Mesenchymal stem cell (in vitro differentiated cells and primary cell): Measurements from ENCODE around the gene CARD10.

Experiments used
- DNase-seq: peaks from one replicate; pipeline ENCODE4 v3.0.0-alpha.2; 2013
- H2AFZ ChIP-seq: one replicate; pipeline ENCODE4 v1.6.1; 2013; ENCODE audit warnings: low read depth, mild to moderate bottlenecking, control low read depth, inconsistent platforms, low read length, moderate library complexity
- H2AK5ac ChIP-seq: 2 replicates; pipeline ENCODE4 v1.6.1; 2013; ENCODE audit warnings: low read length, moderate library complexity, mild to moderate bottlenecking, inconsistent platforms; ENCODE audit not compliant: severe bottlenecking
- H2BK120ac ChIP-seq: one replicate; pipeline ENCODE4 v1.6.1; 2013; ENCODE audit warnings: low read depth, mild to moderate bottlenecking, inconsistent platforms, low read length, moderate library complexity
- H2BK12ac ChIP-seq, 2 experiments: one replicate each; pipeline ENCODE4 v1.6.1; 2013; ENCODE audit warnings: inconsistent platforms in 2 of 2, low read length in 2 of 2, mild to moderate bottlenecking in 2 of 2, moderate library complexity in 2 of 2, control low read depth in 1 of 2
- H2BK15ac ChIP-seq: one replicate; pipeline ENCODE4 v1.6.1; 2013; ENCODE audit warnings: mild to moderate bottlenecking, low read depth, inconsistent platforms; ENCODE audit not compliant: poor library complexity, severe bottlenecking
- H2BK5ac ChIP-seq: 2 replicates; pipeline ENCODE4 v1.6.1; 2013; ENCODE audit warnings: low read depth, mild to moderate bottlenecking, low read length, control low read depth, inconsistent platforms; ENCODE audit not compliant: poor library complexity, severe bottlenecking
- H3K14ac ChIP-seq, 2 experiments: one replicate each; pipeline ENCODE4 v1.6.1; 2013; ENCODE audit warnings: inconsistent platforms in 2 of 2, low read length in 2 of 2, control low read depth in 1 of 2, mild to moderate bottlenecking in 1 of 2, moderate library complexity in 1 of 2
- H3K18ac ChIP-seq, 2 experiments: one replicate each; pipeline ENCODE4 v1.6.1; 2013; ENCODE audit warnings: inconsistent platforms in 2 of 2, low read length in 2 of 2, control low read depth in 1 of 2, low read depth in 1 of 2, mild to moderate bottlenecking in 1 of 2
- H3K23ac ChIP-seq, 2 experiments: one replicate each; pipeline ENCODE4 v1.6.1; 2013; ENCODE audit warnings: inconsistent platforms in 2 of 2, low read length in 2 of 2, mild to moderate bottlenecking in 2 of 2, moderate library complexity in 2 of 2, control low read depth in 1 of 2
- H3K27ac ChIP-seq: 2 replicates; pipeline ENCODE4 v1.5.1; 2013; ENCODE audit warnings: mild to moderate bottlenecking, moderate library complexity, low read length, control low read depth, inconsistent platforms; ENCODE audit not compliant: poor library complexity, severe bottlenecking
- H3K27me3 ChIP-seq, 2 experiments: 2 replicates each; pipeline versions ENCODE4 v1.6.1 to v1.7.0; 2013; ENCODE audit warnings: low read length in 2 of 2, mild to moderate bottlenecking in 2 of 2, moderate library complexity in 2 of 2, control low read depth in 1 of 2, inconsistent platforms in 1 of 2; ENCODE audit not compliant: control insufficient read depth in 1 of 2, insufficient read depth in 1 of 2
- H3K36me3 ChIP-seq, 2 experiments: 2 replicates each; pipeline versions ENCODE4 v1.6.1 to v1.7.0; 2013; ENCODE audit warnings: low read length in 2 of 2, control low read depth in 1 of 2, inconsistent platforms in 1 of 2, low read depth in 1 of 2, mild to moderate bottlenecking in 1 of 2; ENCODE audit not compliant: insufficient read depth in 2 of 2, control insufficient read depth in 1 of 2
- H3K4ac ChIP-seq, 2 experiments: one replicate each; pipeline ENCODE4 v1.6.1; 2013; ENCODE audit warnings: inconsistent platforms in 2 of 2, low read length in 2 of 2, mild to moderate bottlenecking in 2 of 2, moderate library complexity in 2 of 2, control low read depth in 1 of 2, low read depth in 1 of 2
- H3K4me1 ChIP-seq: 2 replicates; pipeline ENCODE4 v1.6.1; 2013; ENCODE audit warnings: low read depth, low read length, control low read depth; ENCODE audit not compliant: control insufficient read depth, insufficient read depth
- H3K4me2 ChIP-seq: 2 replicates; pipeline ENCODE4 v1.6.1; 2013; ENCODE audit warnings: low read length, mild to moderate bottlenecking, inconsistent platforms; ENCODE audit not compliant: poor library complexity, severe bottlenecking
- H3K4me3 ChIP-seq, 2 experiments: 2 replicates each; pipeline versions ENCODE4 v1.5.1 to v1.7.0; 2013; ENCODE audit warnings: low read length in 2 of 2, mild to moderate bottlenecking in 2 of 2, control low read depth in 1 of 2, low read depth in 1 of 2; ENCODE audit not compliant: insufficient read depth in 1 of 2
- H3K79me1 ChIP-seq: replicated peaks from 2 replicates; pipeline ENCODE4 v1.6.1; 2013; ENCODE audit warnings: mild to moderate bottlenecking, control low read depth, low read length, inconsistent platforms; ENCODE audit not compliant: poor library complexity, severe bottlenecking
- H3K9ac ChIP-seq: 2 replicates; pipeline ENCODE4 v1.7.0; 2013; ENCODE audit warnings: mild to moderate bottlenecking, low read length, moderate library complexity
- H3K9me3 ChIP-seq: 2 replicates; pipeline ENCODE4 v1.7.0; 2013; ENCODE audit warnings: mild to moderate bottlenecking, low read length; ENCODE audit not compliant: control insufficient read depth
- H4K8ac ChIP-seq: one replicate; pipeline ENCODE4 v1.6.1; 2013; ENCODE audit warnings: inconsistent platforms, mild to moderate bottlenecking, low read length, moderate library complexity
- H4K91ac ChIP-seq: one replicate; pipeline ENCODE4 v1.6.1; 2013; ENCODE audit warnings: mild to moderate bottlenecking, low read length, inconsistent platforms
- WGBS: methylation state at CpG from one replicate; pipeline ENCODE4 v1.1.7; 2013; ENCODE audit warnings: mixed read lengths; 5-methylcytosine and 5-hydroxymethylcytosine counted together

CARD10 gene

GRCh38 chr22:37487571-37487970 lies 31.6 kb downstream of the CARD10 start:
- Histone ChIP-seq H3K4ac (no peak overlapping the region), H3K14ac (no peak overlapping the region), H3K79me1 (peaks cover 10% of the 10 kb centered on the region), H3K18ac (no peak overlapping the region), H4K91ac (no peak overlapping the region), H3K27ac (no peak overlapping the region), H2BK120ac (no peak overlapping the region), H3K36me3 (peaks cover 17 to 43% of the 10 kb centered on the region in 2 experiments), H3K9ac (no peak overlapping the region), H3K4me3 (no peak overlapping the region), H3K4me1 (peaks cover 25% of the 10 kb centered on the region), H3K23ac (no peak overlapping the region), H2BK15ac (no peak overlapping the region), H2BK5ac (no peak overlapping the region), H3K27me3 (peaks cover 0 to 33% of the 10 kb centered on the region in 2 experiments), H2BK12ac (no peak overlapping the region), H3K9me3 (no peaks in the 10 kb centered on the region), H2AFZ (no peak overlapping the region), H2AK5ac (no peak overlapping the region), H3K4me2 (no peak overlapping the region), H4K8ac (no peak overlapping the region)
- WGBS = 96% methylated on average over 4 of the region's 4 CpGs
- DNase-seq = no peak

GRCh38 chr22:37487129-37487528 lies 32.1 kb downstream of the CARD10 start:
- H3K27me3 ChIP-seq = peaks cover 0 to 38% of the 10 kb centered on the region in 2 experiments
- no peak overlapping the region for H2AFZ ChIP-seq
- H2BK12ac ChIP-seq = no peak overlapping the region
- no peak overlapping the region for H3K9ac ChIP-seq
- H2BK5ac ChIP-seq = no peak overlapping the region
- H3K23ac ChIP-seq = no peak overlapping the region
- H2BK15ac ChIP-seq = no peak overlapping the region
- no peak overlapping the region for H3K4ac ChIP-seq
- no peak overlapping the region for H3K4me2 ChIP-seq
- no peak overlapping the region for H2BK120ac ChIP-seq
- no peaks in the 10 kb centered on the region for H3K9me3 ChIP-seq
- peak overlapping the region in 1 of 2 experiments; percentile 5 for H3K18ac ChIP-seq
- H3K4me3 ChIP-seq = no peak overlapping the region
- no peak overlapping the region for H3K14ac ChIP-seq
- peak overlapping the region; percentile 49 for H2AK5ac ChIP-seq
- peaks cover 17 to 38% of the 10 kb centered on the region in 2 experiments for H3K36me3 ChIP-seq
- H3K79me1 ChIP-seq = peaks cover 8% of the 10 kb centered on the region
- H4K91ac ChIP-seq = no peak overlapping the region
- H3K27ac ChIP-seq = no peak overlapping the region
- H3K4me1 ChIP-seq = peaks cover 22% of the 10 kb centered on the region
- no peak for DNase-seq
- 90% methylated on average over 10 of the region's 10 CpGs for WGBS
- no peak overlapping the region for H4K8ac ChIP-seq

GRCh38 chr22:37486224-37486845 lies 32.9 kb downstream of the CARD10 start, which contains the start of gene MFNG:
MFNG (minus strand) TSS chr22:37486384; CDS start chr22:37486177, 207 bp downstream.
- no peak within 1 kb of the TSS for H2BK12ac ChIP-seq
- no peaks in the 10 kb centered on the region for H3K9me3 ChIP-seq
- H3K9ac ChIP-seq = no peak within 1 kb of the TSS
- H4K91ac ChIP-seq = no peak within 1 kb of the TSS
- 9% methylated on average over 24 of the region's 24 CpGs for WGBS
- no peak within 1 kb of the TSS for H2BK120ac ChIP-seq
- no peak within 1 kb of the TSS for H3K4ac ChIP-seq
- no peak within 1 kb of the TSS for H3K27ac ChIP-seq
- no peak within 1 kb of the TSS for H2BK5ac ChIP-seq
- peak; percentile 58 for DNase-seq
- no peak within 1 kb of the TSS for H2AFZ ChIP-seq
- H3K36me3 ChIP-seq = peaks cover 17 to 32% of the 10 kb centered on the region in 2 experiments
- peak within 1 kb of the TSS; percentile 49 for H2AK5ac ChIP-seq
- peaks cover 8% of the 10 kb centered on the region for H3K79me1 ChIP-seq
- H3K4me1 ChIP-seq = peaks cover 22% of the 10 kb centered on the region
- H3K14ac ChIP-seq = no peak within 1 kb of the TSS
- no peak within 1 kb of the TSS for H2BK15ac ChIP-seq
- H3K23ac ChIP-seq = no peak within 1 kb of the TSS
- peaks cover 0 to 46% of the 10 kb centered on the region in 2 experiments for H3K27me3 ChIP-seq
- H3K4me2 ChIP-seq = peak within 1 kb of the TSS; percentile 42
- peak within 1 kb of the TSS in 1 of 2 experiments; percentile 41 for H3K4me3 ChIP-seq
- peak within 1 kb of the TSS in 1 of 2 experiments; percentile 5 for H3K18ac ChIP-seq
- no peak within 1 kb of the TSS for H4K8ac ChIP-seq

- peaks cover 5% of the 10 kb centered on the region for H3K79me1 ChIP-seq
- no peaks in the 10 kb centered on the region for H3K9me3 ChIP-seq
- H3K14ac ChIP-seq = no peak overlapping the region
- no peak overlapping the region for H3K4ac ChIP-seq
- peak overlapping the region; percentile 8 for H3K4me2 ChIP-seq
- H2AK5ac ChIP-seq = no peak overlapping the region
- H3K9ac ChIP-seq = no peak overlapping the region
- H2BK5ac ChIP-seq = no peak overlapping the region
- H3K23ac ChIP-seq = no peak overlapping the region
- peaks cover 0 to 53% of the 10 kb centered on the region in 2 experiments for H3K27me3 ChIP-seq
- no peak overlapping the region for H2BK12ac ChIP-seq
- peaks cover 12 to 25% of the 10 kb centered on the region in 2 experiments for H3K36me3 ChIP-seq
- no peak overlapping the region for H3K18ac ChIP-seq
- H4K91ac ChIP-seq = no peak overlapping the region
- H4K8ac ChIP-seq = no peak overlapping the region
- 85% methylated on average over 23 of the region's 26 CpGs for WGBS
- H3K4me1 ChIP-seq = peaks cover 22% of the 10 kb centered on the region
- H3K27ac ChIP-seq = no peak overlapping the region
- no peak overlapping the region for H2AFZ ChIP-seq
- DNase-seq = no peak
- H2BK120ac ChIP-seq = no peak overlapping the region
- H3K4me3 ChIP-seq = no peak overlapping the region
- no peak overlapping the region for H2BK15ac ChIP-seq
These were observed 33.6 kb downstream of the CARD10 start for GRCh38 chr22:37485395-37486223.
